Caco-2 (cell line): Measurements from ENCODE around the gene CCT6A. TPM values are rescaled to one million over a fixed set of nuclear protein-coding genes. Genes with fewer than 3 reads are reported as not detected.
A peak's percentile ranks its signal among the peaks of the same experiment; 100 is the strongest.

Experiments used
- BruUV-seq: library from RNA; stranded (reverse); fragments of 400-500 nt; replicated peaks from 2 replicates; lab custom pipeline; 2021; lab: Mats Ljungman, UMichigan
- CTCF ChIA-PET: fragments of 300-600 bp; sonication (Branson Sonifier 250); formaldehyde crosslinking; loops from one replicate; lab custom pipeline; 2022; ENCODE audit warnings: antibody characterized with exemption; lab: Charles Lee
- POLR2A ChIA-PET: fragments of 300-600 bp; sonication (Branson Sonifier 250); formaldehyde crosslinking; loops from one replicate; lab custom pipeline; 2022; ENCODE audit warnings: antibody characterized with exemption; lab: Charles Lee
- DNase-seq, 2 experiments: peaks; one replicate each; pipeline versions ENCODE4 v3.0.0 to v3.0.0-alpha.2; 2020 to 2022
- H3K27me3 ChIP-seq: replicated peaks from 2 replicates; pipeline ENCODE4 v1.6.0; 2011; ENCODE audit warnings: low read length; ENCODE audit not compliant: control insufficient read depth, insufficient read depth
- H3K36me3 ChIP-seq: 2 replicates; pipeline ENCODE4 v1.5.1; 2011; ENCODE audit warnings: low read length; ENCODE audit not compliant: control insufficient read depth, insufficient read depth
- H3K4me1 ChIP-seq: fragments of 250-450 bp; sonication (Bioruptor Pico); 2 replicates; pipeline ENCODE4 v1.5.1; 2020; ENCODE audit warnings: mild to moderate bottlenecking
- H3K4me3 ChIP-seq: 2 replicates; pipeline ENCODE4 v1.5.1; 2011; ENCODE audit warnings: low read depth, mild to moderate bottlenecking, control low read depth, low read length
- H3K9me3 ChIP-seq: fragments of 250-450 bp; sonication (Bioruptor Pico); 2 replicates; pipeline ENCODE4 v1.5.1; 2020; ENCODE audit warnings: mild to moderate bottlenecking, moderate library complexity
- H3K27ac Mint-ChIP-seq: one replicate; pipeline ENCODE4 v1.8.0; 2022; ENCODE audit warnings: mixed read lengths; ENCODE audit not compliant: unreplicated experiment
- H3K27me3 Mint-ChIP-seq: one replicate; pipeline ENCODE4 v1.8.0; 2022; ENCODE audit warnings: mixed read lengths; ENCODE audit not compliant: insufficient read depth, unreplicated experiment
- H3K36me3 Mint-ChIP-seq: one replicate; pipeline ENCODE4 v1.8.0; 2022; ENCODE audit warnings: mild to moderate bottlenecking, mixed read lengths; ENCODE audit not compliant: insufficient read depth, unreplicated experiment
- H3K4me1 Mint-ChIP-seq: one replicate; pipeline ENCODE4 v1.8.0; 2022; ENCODE audit warnings: low read depth, mixed read lengths; ENCODE audit not compliant: unreplicated experiment
- H3K4me3 Mint-ChIP-seq: one replicate; pipeline ENCODE4 v1.8.0; 2022; ENCODE audit warnings: mild to moderate bottlenecking, moderate library complexity, mixed read lengths; ENCODE audit not compliant: unreplicated experiment
- H3K9me3 Mint-ChIP-seq: one replicate; pipeline ENCODE4 v1.8.0; 2022; ENCODE audit warnings: mixed read lengths; ENCODE audit not compliant: unreplicated experiment
- intact Hi-C: fragments of 100-400 bp; cut with micrococcal nuclease; formaldehyde crosslinking; loops from one replicate; pipeline ENCODE4 v1.10.0; 2022; ENCODE audit not compliant: unreplicated experiment
- total RNA-seq: library from RNA; stranded (reverse); gene quantifications from 2 replicates; pipeline ENCODE4 v1.2.3, GENCODE V29; 2022
- TF ChIP-seq, protein P1 (sequence below), 2 experiments: fragments of 200-600 bp in 1 of 2; IDR thresholded peaks; 1 replicate in 1 of 2; 2 replicates in 1 of 2; pipeline versions ENCODE4 v1.5.1 to v1.8.0; 2011 to 2022; ENCODE audit warnings: antibody characterized with exemption in 1 of 2, control low read depth in 1 of 2, inconsistent platforms in 1 of 2, low read depth in 1 of 2, low read length in 1 of 2, mild to moderate bottlenecking in 1 of 2, moderate library complexity in 1 of 2; ENCODE audit not compliant: insufficient read depth in 1 of 2, severe bottlenecking in 1 of 2, unreplicated experiment in 1 of 2

CCT6A gene
- total RNA-seq, 1 experiment from 2014 or later: 242 TPM

DNA sequence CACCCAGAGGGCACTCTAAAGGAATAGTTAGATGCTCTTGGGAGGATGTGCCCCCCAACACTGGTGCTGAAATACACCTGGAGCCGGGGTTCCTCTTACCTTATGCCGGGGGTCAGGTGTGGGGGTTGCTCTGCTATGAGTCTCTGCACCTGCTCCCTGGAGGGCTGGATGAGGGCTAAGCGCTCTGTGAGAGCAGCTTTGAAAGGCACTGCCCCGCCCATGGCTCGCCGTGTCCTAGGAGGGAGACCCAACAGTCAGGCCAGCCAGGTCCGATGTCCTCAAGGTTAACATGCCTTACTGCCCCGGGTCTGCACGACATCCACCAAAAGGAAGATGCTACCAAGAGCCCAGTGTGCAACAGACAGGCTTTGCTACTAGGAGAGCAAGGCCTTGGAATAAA is 32.1 kb upstream of the CCT6A start:
- Histone ChIP-seq H3K36me3 (peaks cover 9% of the 10 kb centered on the region), H3K27me3 (no peaks in the 10 kb centered on the region), H3K4me3 (no peak overlapping the region), H3K9me3 (no peaks in the 10 kb centered on the region), H3K4me1 (peaks cover 19% of the 10 kb centered on the region)
- Mint-ChIP-seq H3K36me3 (peaks cover 85% of the 10 kb centered on the region), H3K9me3 (no peaks in the 10 kb centered on the region), H3K4me3 (no peak overlapping the region), H3K4me1 (peaks cover 8% of the 10 kb centered on the region), H3K27me3 (no peaks in the 10 kb centered on the region), H3K27ac (no peak overlapping the region)
- ChIA-PET POLR2A (interaction anchor here (0.6 to 1.2 kb wide), 2 partner anchors 32 to 338 kb away, joined by 7 read pairs; partner anchors contain the start of genes CCT6A and PSPH), CTCF (no interaction called here)
- no TSS peak for BruUV-seq
- TF ChIP-seq, protein P1, sequence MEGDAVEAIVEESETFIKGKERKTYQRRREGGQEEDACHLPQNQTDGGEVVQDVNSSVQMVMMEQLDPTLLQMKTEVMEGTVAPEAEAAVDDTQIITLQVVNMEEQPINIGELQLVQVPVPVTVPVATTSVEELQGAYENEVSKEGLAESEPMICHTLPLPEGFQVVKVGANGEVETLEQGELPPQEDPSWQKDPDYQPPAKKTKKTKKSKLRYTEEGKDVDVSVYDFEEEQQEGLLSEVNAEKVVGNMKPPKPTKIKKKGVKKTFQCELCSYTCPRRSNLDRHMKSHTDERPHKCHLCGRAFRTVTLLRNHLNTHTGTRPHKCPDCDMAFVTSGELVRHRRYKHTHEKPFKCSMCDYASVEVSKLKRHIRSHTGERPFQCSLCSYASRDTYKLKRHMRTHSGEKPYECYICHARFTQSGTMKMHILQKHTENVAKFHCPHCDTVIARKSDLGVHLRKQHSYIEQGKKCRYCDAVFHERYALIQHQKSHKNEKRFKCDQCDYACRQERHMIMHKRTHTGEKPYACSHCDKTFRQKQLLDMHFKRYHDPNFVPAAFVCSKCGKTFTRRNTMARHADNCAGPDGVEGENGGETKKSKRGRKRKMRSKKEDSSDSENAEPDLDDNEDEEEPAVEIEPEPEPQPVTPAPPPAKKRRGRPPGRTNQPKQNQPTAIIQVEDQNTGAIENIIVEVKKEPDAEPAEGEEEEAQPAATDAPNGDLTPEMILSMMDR (IDR thresholded peaks at IDR 0.05; ENCODE audit: insufficient read depth in 1 of 2, low read depth in 1 of 2, low read length in 1 of 2, severe bottlenecking in 1 of 2, unreplicated experiment in 1 of 2): no peak
- DNase-seq: no peak
- intact Hi-C loops: no loop called here

DNA sequence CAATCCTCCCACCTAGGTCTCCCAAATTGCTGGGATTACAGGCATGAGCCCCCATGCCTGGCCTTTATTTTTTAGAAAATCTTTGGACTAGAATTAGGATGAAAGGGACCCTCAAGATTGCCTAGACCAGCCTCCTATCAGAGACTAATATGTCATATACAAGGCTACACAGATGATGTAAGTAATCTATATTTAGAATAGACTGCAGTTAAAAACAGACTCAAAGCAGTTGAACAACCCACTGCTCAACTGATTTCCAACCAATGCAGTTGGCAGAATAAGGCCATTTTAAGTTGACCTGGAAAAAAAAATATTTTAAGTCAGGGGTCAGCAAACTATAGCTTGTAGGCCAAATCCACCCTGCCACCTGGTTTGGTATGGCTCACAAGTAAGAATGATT is 28.1 kb upstream of the CCT6A start:
- peaks cover 87% of the 10 kb centered on the region for H3K36me3 Mint-ChIP-seq

DNA sequence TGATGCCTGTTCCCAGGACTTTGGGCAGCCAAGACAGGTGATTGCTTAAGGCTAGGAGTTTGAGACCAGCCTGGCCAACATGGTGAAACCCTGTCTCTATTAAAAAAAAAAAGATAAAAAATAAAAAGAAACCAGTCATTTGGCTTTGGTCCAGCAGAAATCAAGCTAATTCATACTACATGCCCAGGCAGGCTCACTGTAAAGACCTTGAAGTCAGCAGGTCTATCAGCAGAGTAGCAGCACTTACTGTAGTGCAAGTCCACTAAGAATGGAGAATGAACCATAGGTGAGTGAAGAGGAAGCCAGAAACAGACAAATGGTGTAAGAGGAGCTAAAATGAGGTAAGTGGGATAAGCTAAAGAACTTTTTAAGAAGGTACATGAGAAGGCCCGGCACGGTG is 25.0 kb upstream of the CCT6A start:
- ChIA-PET CTCF (no interaction called here), POLR2A (interaction anchor here (0.6 kb wide), 1 partner anchor 25 kb away, joined by 4 read pairs; the partner anchor contains the start of gene PSPH)
- peaks cover 23% of the 10 kb centered on the region for H3K4me1 Mint-ChIP-seq
- no peaks in the 10 kb centered on the region for H3K27me3 ChIP-seq
- H3K4me3 Mint-ChIP-seq: peak overlapping the region; percentile 6
- no peaks in the 10 kb centered on the region for H3K9me3 Mint-ChIP-seq
- no TSS peak for BruUV-seq
- no peak for DNase-seq
- H3K27ac Mint-ChIP-seq: peak overlapping the region; percentile 58
- TF ChIP-seq, protein P1 (IDR thresholded peaks at IDR 0.05; ENCODE audit: insufficient read depth in 1 of 2, low read depth in 1 of 2, low read length in 1 of 2, severe bottlenecking in 1 of 2, unreplicated experiment in 1 of 2): no peak
- intact Hi-C loops: no loop called here
- H3K36me3 ChIP-seq: peaks cover 4% of the 10 kb centered on the region; the same call in 1 of the 2 replicates
- H3K27me3 Mint-ChIP-seq: no peaks in the 10 kb centered on the region
- no peaks in the 10 kb centered on the region for H3K9me3 ChIP-seq
- peaks cover 87% of the 10 kb centered on the region for H3K36me3 Mint-ChIP-seq
- H3K4me1 ChIP-seq: peaks cover 29% of the 10 kb centered on the region
- no peak overlapping the region for H3K4me3 ChIP-seq

More for the DNA sequence above, 28.1 kb upstream of the CCT6A start:
- BruUV-seq: no TSS peak
- DNase-seq: no peak
- ChIA-PET POLR2A (interaction anchor here (1.5 kb wide), 1 partner anchor 28 kb away, joined by 7 read pairs; the partner anchor contains the start of genes CCT6A and PSPH), CTCF (interaction anchor here (1.1 kb wide), 1 partner anchor 70 kb away, joined by 3 read pairs; no protein-coding TSS in a partner anchor)
- Mint-ChIP-seq H3K4me3 (no peak overlapping the region), H3K27ac (no peak overlapping the region), H3K27me3 (no peaks in the 10 kb centered on the region), H3K4me1 (peaks cover 8% of the 10 kb centered on the region), H3K9me3 (no peaks in the 10 kb centered on the region)
- intact Hi-C loops: no loop called here
- no peak overlapping the region for H3K4me3 ChIP-seq
- TF ChIP-seq, protein P1 (IDR thresholded peaks at IDR 0.05; ENCODE audit: insufficient read depth in 1 of 2, low read depth in 1 of 2, low read length in 1 of 2, severe bottlenecking in 1 of 2, unreplicated experiment in 1 of 2): no peak
- H3K36me3 ChIP-seq: peaks cover 11% of the 10 kb centered on the region
- peaks cover 26% of the 10 kb centered on the region for H3K4me1 ChIP-seq
- no peaks in the 10 kb centered on the region for H3K27me3 ChIP-seq
- H3K9me3 ChIP-seq: no peaks in the 10 kb centered on the region
